Mesenchymal stem cell (in vitro differentiated cells and primary cell): ENCODE measurements around the gene GMPR.

Experiments used
- DNase-seq: peaks from one replicate; pipeline ENCODE4 v3.0.0-alpha.2; 2013
- H2AFZ ChIP-seq: one replicate; pipeline ENCODE4 v1.6.1; 2013; ENCODE audit warnings: low read depth, mild to moderate bottlenecking, control low read depth, inconsistent platforms, low read length, moderate library complexity
- H2AK5ac ChIP-seq: 2 replicates; pipeline ENCODE4 v1.6.1; 2013; ENCODE audit warnings: low read length, moderate library complexity, mild to moderate bottlenecking, inconsistent platforms; ENCODE audit not compliant: severe bottlenecking
- H2BK120ac ChIP-seq: one replicate; pipeline ENCODE4 v1.6.1; 2013; ENCODE audit warnings: low read depth, mild to moderate bottlenecking, inconsistent platforms, low read length, moderate library complexity
- H2BK12ac ChIP-seq, 2 experiments: one replicate each; pipeline ENCODE4 v1.6.1; 2013; ENCODE audit warnings: inconsistent platforms in 2 of 2, low read length in 2 of 2, mild to moderate bottlenecking in 2 of 2, moderate library complexity in 2 of 2, control low read depth in 1 of 2
- H2BK15ac ChIP-seq: one replicate; pipeline ENCODE4 v1.6.1; 2013; ENCODE audit warnings: mild to moderate bottlenecking, low read depth, inconsistent platforms; ENCODE audit not compliant: poor library complexity, severe bottlenecking
- H2BK5ac ChIP-seq: 2 replicates; pipeline ENCODE4 v1.6.1; 2013; ENCODE audit warnings: low read depth, mild to moderate bottlenecking, low read length, control low read depth, inconsistent platforms; ENCODE audit not compliant: poor library complexity, severe bottlenecking
- H3K14ac ChIP-seq, 2 experiments: one replicate each; pipeline ENCODE4 v1.6.1; 2013; ENCODE audit warnings: inconsistent platforms in 2 of 2, low read length in 2 of 2, control low read depth in 1 of 2, mild to moderate bottlenecking in 1 of 2, moderate library complexity in 1 of 2
- H3K18ac ChIP-seq, 2 experiments: one replicate each; pipeline ENCODE4 v1.6.1; 2013; ENCODE audit warnings: inconsistent platforms in 2 of 2, low read length in 2 of 2, control low read depth in 1 of 2, low read depth in 1 of 2, mild to moderate bottlenecking in 1 of 2
- H3K23ac ChIP-seq, 2 experiments: one replicate each; pipeline ENCODE4 v1.6.1; 2013; ENCODE audit warnings: inconsistent platforms in 2 of 2, low read length in 2 of 2, mild to moderate bottlenecking in 2 of 2, moderate library complexity in 2 of 2, control low read depth in 1 of 2
- H3K27ac ChIP-seq: 2 replicates; pipeline ENCODE4 v1.5.1; 2013; ENCODE audit warnings: mild to moderate bottlenecking, moderate library complexity, low read length, control low read depth, inconsistent platforms; ENCODE audit not compliant: poor library complexity, severe bottlenecking
- H3K27me3 ChIP-seq, 2 experiments: 2 replicates each; pipeline versions ENCODE4 v1.6.1 to v1.7.0; 2013; ENCODE audit warnings: low read length in 2 of 2, mild to moderate bottlenecking in 2 of 2, moderate library complexity in 2 of 2, control low read depth in 1 of 2, inconsistent platforms in 1 of 2; ENCODE audit not compliant: control insufficient read depth in 1 of 2, insufficient read depth in 1 of 2
- H3K36me3 ChIP-seq, 2 experiments: 2 replicates each; pipeline versions ENCODE4 v1.6.1 to v1.7.0; 2013; ENCODE audit warnings: low read length in 2 of 2, control low read depth in 1 of 2, inconsistent platforms in 1 of 2, low read depth in 1 of 2, mild to moderate bottlenecking in 1 of 2; ENCODE audit not compliant: insufficient read depth in 2 of 2, control insufficient read depth in 1 of 2
- H3K4ac ChIP-seq, 2 experiments: one replicate each; pipeline ENCODE4 v1.6.1; 2013; ENCODE audit warnings: inconsistent platforms in 2 of 2, low read length in 2 of 2, mild to moderate bottlenecking in 2 of 2, moderate library complexity in 2 of 2, control low read depth in 1 of 2, low read depth in 1 of 2
- H3K4me1 ChIP-seq: 2 replicates; pipeline ENCODE4 v1.6.1; 2013; ENCODE audit warnings: low read depth, low read length, control low read depth; ENCODE audit not compliant: control insufficient read depth, insufficient read depth
- H3K4me2 ChIP-seq: 2 replicates; pipeline ENCODE4 v1.6.1; 2013; ENCODE audit warnings: low read length, mild to moderate bottlenecking, inconsistent platforms; ENCODE audit not compliant: poor library complexity, severe bottlenecking
- H3K4me3 ChIP-seq, 2 experiments: 2 replicates each; pipeline versions ENCODE4 v1.5.1 to v1.7.0; 2013; ENCODE audit warnings: low read length in 2 of 2, mild to moderate bottlenecking in 2 of 2, control low read depth in 1 of 2, low read depth in 1 of 2; ENCODE audit not compliant: insufficient read depth in 1 of 2
- H3K79me1 ChIP-seq: replicated peaks from 2 replicates; pipeline ENCODE4 v1.6.1; 2013; ENCODE audit warnings: mild to moderate bottlenecking, control low read depth, low read length, inconsistent platforms; ENCODE audit not compliant: poor library complexity, severe bottlenecking
- H3K9ac ChIP-seq: 2 replicates; pipeline ENCODE4 v1.7.0; 2013; ENCODE audit warnings: mild to moderate bottlenecking, low read length, moderate library complexity
- H3K9me3 ChIP-seq: 2 replicates; pipeline ENCODE4 v1.7.0; 2013; ENCODE audit warnings: mild to moderate bottlenecking, low read length; ENCODE audit not compliant: control insufficient read depth
- H4K8ac ChIP-seq: one replicate; pipeline ENCODE4 v1.6.1; 2013; ENCODE audit warnings: inconsistent platforms, mild to moderate bottlenecking, low read length, moderate library complexity
- H4K91ac ChIP-seq: one replicate; pipeline ENCODE4 v1.6.1; 2013; ENCODE audit warnings: mild to moderate bottlenecking, low read length, inconsistent platforms
- WGBS: methylation state at CpG from one replicate; pipeline ENCODE4 v1.1.7; 2013; ENCODE audit warnings: mixed read lengths; 5-methylcytosine and 5-hydroxymethylcytosine counted together

Gene GMPR

GRCh38 chr6:16196984-16197546 lies 41.3 kb upstream of the GMPR start:
- H2BK5ac ChIP-seq, result no peak overlapping the region
- H3K79me1 ChIP-seq, result no peaks in the 10 kb centered on the region
- no peak overlapping the region for H3K14ac ChIP-seq
- no peak overlapping the region for H3K4me2 ChIP-seq
- peaks cover 0 to 3% of the 10 kb centered on the region in 2 experiments for H3K27me3 ChIP-seq
- no peak for DNase-seq
- no peaks in the 10 kb centered on the region for H3K9me3 ChIP-seq
- 80% methylated on average over 12 of the region's 19 CpGs for WGBS
- H3K4ac ChIP-seq, result no peak overlapping the region
- H2AK5ac ChIP-seq, result no peak overlapping the region
- no peak overlapping the region for H3K9ac ChIP-seq
- H4K8ac ChIP-seq, result no peak overlapping the region
- H2BK12ac ChIP-seq, result no peak overlapping the region
- no peak overlapping the region for H2BK120ac ChIP-seq
- H2BK15ac ChIP-seq, result no peak overlapping the region
- H2AFZ ChIP-seq, result no peak overlapping the region
- no peak overlapping the region for H3K23ac ChIP-seq
- H3K4me3 ChIP-seq, result no peak overlapping the region
- no peak overlapping the region for H3K18ac ChIP-seq
- H3K36me3 ChIP-seq, result no peaks in the 10 kb centered on the region
- H3K27ac ChIP-seq, result no peak overlapping the region
- H3K4me1 ChIP-seq, result peaks cover 2% of the 10 kb centered on the region
- H4K91ac ChIP-seq, result no peak overlapping the region

GRCh38 chr6:16198061-16198705 lies 40.2 kb upstream of the GMPR start:
- Histone ChIP-seq H3K14ac (no peak overlapping the region), H3K4me2 (no peak overlapping the region), H3K4me1 (peaks cover 2% of the 10 kb centered on the region), H3K27ac (no peak overlapping the region), H3K79me1 (no peaks in the 10 kb centered on the region), H2AK5ac (no peak overlapping the region), H3K4me3 (no peak overlapping the region), H3K27me3 (peaks cover 0 to 3% of the 10 kb centered on the region in 2 experiments), H4K91ac (no peak overlapping the region), H2BK5ac (no peak overlapping the region), H2BK120ac (no peak overlapping the region), H3K18ac (no peak overlapping the region), H3K4ac (no peak overlapping the region), H2BK12ac (no peak overlapping the region), H3K23ac (no peak overlapping the region), H2AFZ (no peak overlapping the region), H3K36me3 (no peaks in the 10 kb centered on the region), H4K8ac (no peak overlapping the region), H2BK15ac (no peak overlapping the region), H3K9ac (no peak overlapping the region), H3K9me3 (no peaks in the 10 kb centered on the region)
- DNase-seq, result no peak
- WGBS, result 93% methylated on average over 42 of the region's 50 CpGs

- Histone ChIP-seq H3K14ac (no peak overlapping the region), H3K23ac (no peak overlapping the region), H3K4ac (peak overlapping the region in 1 of 2 experiments; percentile 15), H2BK5ac (no peak overlapping the region), H4K8ac (peak overlapping the region; percentile 5), H3K4me3 (peak overlapping the region in 1 of 2 experiments; percentile 72), H3K4me1 (peaks cover 2% of the 10 kb centered on the region), H2AFZ (no peak overlapping the region), H3K9me3 (no peaks in the 10 kb centered on the region), H2BK12ac (peak overlapping the region in 1 of 2 experiments; percentile 21), H4K91ac (no peak overlapping the region), H3K79me1 (no peaks in the 10 kb centered on the region), H3K9ac (peak overlapping the region; percentile 61), H3K27ac (no peak overlapping the region), H3K4me2 (no peak overlapping the region), H2BK15ac (no peak overlapping the region), H3K27me3 (peaks cover 0 to 3% of the 10 kb centered on the region in 2 experiments), H3K36me3 (no peaks in the 10 kb centered on the region), H3K18ac (no peak overlapping the region), H2BK120ac (no peak overlapping the region), H2AK5ac (no peak overlapping the region)
- peak; percentile 27 for DNase-seq
- 65% methylated on average over 5 of the region's 5 CpGs for WGBS
Observed at GRCh38 chr6:16199804-16200203, 38.6 kb upstream of the GMPR start.

DNA sequence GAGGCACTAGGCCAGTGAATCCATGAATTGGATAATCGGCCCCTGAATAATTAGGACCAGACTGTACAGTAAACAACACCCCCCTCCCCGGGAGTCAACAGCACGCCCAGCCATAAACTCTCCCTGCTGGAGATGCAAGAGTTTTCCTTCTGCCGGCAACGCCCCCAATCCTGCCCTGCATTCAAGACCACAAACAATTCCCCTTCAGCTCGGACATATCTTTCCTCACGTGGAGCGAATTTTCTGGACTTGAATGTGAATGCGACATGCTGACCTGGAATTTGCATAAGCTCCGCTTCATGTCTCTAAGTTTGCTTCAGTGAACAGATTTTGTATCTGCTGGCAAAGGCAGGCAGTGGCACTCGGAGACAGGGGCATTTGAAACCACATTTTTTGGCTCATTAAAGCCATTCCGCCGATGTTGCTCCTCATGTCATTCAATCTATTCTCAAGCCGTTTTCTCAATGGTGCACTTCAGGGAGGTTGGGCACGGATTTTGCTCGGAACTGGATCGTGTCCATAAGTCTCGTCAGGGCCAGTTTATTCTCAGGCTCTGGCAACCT lies 38.0 kb upstream of the GMPR start:
- H3K27ac ChIP-seq, result no peak overlapping the region
- no peak overlapping the region for H2BK5ac ChIP-seq
- no peak overlapping the region for H2BK15ac ChIP-seq
- H3K4me3 ChIP-seq, result peak overlapping the region in 1 of 2 experiments; percentile 72
- H3K4me2 ChIP-seq, result no peak overlapping the region
- H3K79me1 ChIP-seq, result no peaks in the 10 kb centered on the region
- H2BK12ac ChIP-seq, result peak overlapping the region in 1 of 2 experiments; percentile 38
- H3K9me3 ChIP-seq, result no peaks in the 10 kb centered on the region
- no peak overlapping the region for H3K18ac ChIP-seq
- H3K23ac ChIP-seq, result no peak overlapping the region
- no peak overlapping the region for H2AFZ ChIP-seq
- peaks cover 3% of the 10 kb centered on the region for H3K4me1 ChIP-seq
- no peak overlapping the region for H2AK5ac ChIP-seq
- H3K4ac ChIP-seq, result no peak overlapping the region
- H4K91ac ChIP-seq, result peak overlapping the region; percentile 56
- DNase-seq, result peak; percentile 19
- no peak overlapping the region for H3K14ac ChIP-seq
- peaks cover 0 to 3% of the 10 kb centered on the region in 2 experiments for H3K27me3 ChIP-seq
- peak overlapping the region; percentile 61 for H3K9ac ChIP-seq
- H3K36me3 ChIP-seq, result no peaks in the 10 kb centered on the region
- H2BK120ac ChIP-seq, result peak overlapping the region; percentile 61
- peak overlapping the region; percentile 30 for H4K8ac ChIP-seq
- WGBS, result 67% methylated on average over 18 of the region's 18 CpGs
